ENCODE data around the gene PRUNE1.

Gene PRUNE1

GRCh38 chr1:150997126-150997872 is 10.9 kb upstream of the PRUNE1 start:
- Histone ChIP-seq H3K4me1 (ENCODE audit: control insufficient read depth in 2 of 2, insufficient read depth in 2 of 2, low read length in 2 of 2) (peaks cover 0 to 3% of the 10 kb centered on the region in 2 donors), H3K36me3 (ENCODE audit: control insufficient read depth in 2 of 2, insufficient read depth in 2 of 2, low read length in 2 of 2) (peaks cover 44 to 47% of the 10 kb centered on the region in 2 donors), H3K9me3 (ENCODE audit: control insufficient read depth in 2 of 2, low read length in 2 of 2) (no peaks in the 10 kb centered on the region), H3K27me3 (ENCODE audit: control insufficient read depth in 2 of 2, insufficient read depth in 2 of 2, low read length in 2 of 2) (no peaks in the 10 kb centered on the region), H3K4me3 (ENCODE audit: low read length in 2 of 2) (no peak overlapping the region), H3K9ac (ENCODE audit: low read depth in 1 of 2, low read length in 2 of 2) (no peak overlapping the region), H3K27ac (ENCODE audit: low read depth in 2 of 2, low read length in 2 of 2) (no peak overlapping the region)

GRCh38 chr1:150997949-150998348 is 10.3 kb upstream of the PRUNE1 start:
- Histone ChIP-seq H3K4me1 (ENCODE audit: control insufficient read depth in 2 of 2, insufficient read depth in 2 of 2, low read length in 2 of 2) (peaks cover 2 to 3% of the 10 kb centered on the region in 2 donors), H3K36me3 (ENCODE audit: control insufficient read depth in 2 of 2, insufficient read depth in 2 of 2, low read length in 2 of 2) (peaks cover 46 to 52% of the 10 kb centered on the region in 2 donors), H3K4me3 (ENCODE audit: low read length in 2 of 2) (no peak overlapping the region), H3K9ac (ENCODE audit: low read depth in 1 of 2, low read length in 2 of 2) (no peak overlapping the region), H3K9me3 (ENCODE audit: control insufficient read depth in 2 of 2, low read length in 2 of 2) (no peaks in the 10 kb centered on the region), H3K27me3 (ENCODE audit: control insufficient read depth in 2 of 2, insufficient read depth in 2 of 2, low read length in 2 of 2) (no peaks in the 10 kb centered on the region), H3K27ac (ENCODE audit: low read depth in 2 of 2, low read length in 2 of 2) (no peak overlapping the region)

GRCh38 chr1:150999051-150999674 is 9.1 kb upstream of the PRUNE1 start:
- H3K4me1 ChIP-seq (ENCODE audit: control insufficient read depth in 2 of 2, insufficient read depth in 2 of 2, low read length in 2 of 2), result peaks cover 9% of the 10 kb centered on the region in 2 donors
- H3K36me3 ChIP-seq (ENCODE audit: control insufficient read depth in 2 of 2, insufficient read depth in 2 of 2, low read length in 2 of 2), result peaks cover 46 to 52% of the 10 kb centered on the region in 2 donors
- H3K4me3 ChIP-seq (ENCODE audit: low read length in 2 of 2), result no peak overlapping the region
- H3K9ac ChIP-seq (ENCODE audit: low read depth in 1 of 2, low read length in 2 of 2), result no peak overlapping the region
- no peak overlapping the region for H3K27ac ChIP-seq (ENCODE audit: low read depth in 2 of 2, low read length in 2 of 2)
- H3K9me3 ChIP-seq (ENCODE audit: control insufficient read depth in 2 of 2, low read length in 2 of 2), result no peaks in the 10 kb centered on the region
- H3K27me3 ChIP-seq (ENCODE audit: control insufficient read depth in 2 of 2, insufficient read depth in 2 of 2, low read length in 2 of 2), result no peaks in the 10 kb centered on the region

DNA sequence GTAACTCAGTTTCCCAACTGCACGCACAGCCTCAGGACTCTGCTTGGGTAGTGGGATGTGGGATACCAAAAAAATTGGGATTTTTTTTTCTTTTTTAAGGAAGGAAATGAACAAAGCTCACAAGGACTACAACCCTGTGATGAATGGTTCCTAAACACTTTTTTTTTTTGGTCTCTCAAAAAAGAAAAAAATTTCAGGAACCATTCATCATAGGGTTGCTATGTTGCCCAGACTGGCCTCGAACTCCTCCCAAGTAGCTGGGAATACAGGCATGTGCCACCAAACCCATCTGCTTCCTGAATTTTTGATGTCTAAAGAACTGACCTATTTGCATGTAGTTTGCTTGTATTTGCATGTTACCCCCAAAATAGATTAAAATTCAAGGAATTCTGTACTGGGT is 8.3 kb upstream of the PRUNE1 start:
- Histone ChIP-seq H3K4me3 (ENCODE audit: low read length in 2 of 2) (no peak overlapping the region), H3K9ac (ENCODE audit: low read depth in 1 of 2, low read length in 2 of 2) (no peak overlapping the region), H3K36me3 (ENCODE audit: control insufficient read depth in 2 of 2, insufficient read depth in 2 of 2, low read length in 2 of 2) (peaks cover 46 to 52% of the 10 kb centered on the region in 2 donors), H3K9me3 (ENCODE audit: control insufficient read depth in 2 of 2, low read length in 2 of 2) (no peaks in the 10 kb centered on the region), H3K27me3 (ENCODE audit: control insufficient read depth in 2 of 2, insufficient read depth in 2 of 2, low read length in 2 of 2) (no peaks in the 10 kb centered on the region), H3K4me1 (ENCODE audit: control insufficient read depth in 2 of 2, insufficient read depth in 2 of 2, low read length in 2 of 2) (peaks cover 11 to 15% of the 10 kb centered on the region in 2 donors), H3K27ac (ENCODE audit: low read depth in 2 of 2, low read length in 2 of 2) (no peak overlapping the region)

DNA sequence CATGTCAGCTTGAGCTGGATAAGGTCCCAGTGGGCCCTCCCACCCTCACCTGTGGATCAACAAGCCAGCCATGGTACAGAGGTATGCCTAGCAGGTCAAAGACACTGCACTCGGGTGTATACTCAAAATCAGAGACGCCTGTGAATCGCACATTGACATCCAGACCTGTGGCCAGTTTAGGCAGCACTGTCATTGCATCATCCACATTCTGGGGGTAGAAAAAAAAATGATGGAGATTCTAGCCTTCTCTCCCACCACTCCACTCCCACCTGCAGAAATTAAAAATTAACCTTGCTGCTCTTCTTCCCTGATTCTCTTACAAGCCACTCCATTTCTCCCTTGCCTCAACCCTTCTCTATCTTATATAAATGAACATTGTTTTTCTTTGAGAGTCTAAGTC is 7.8 kb upstream of the PRUNE1 start:
- H3K4me1 ChIP-seq (ENCODE audit: control insufficient read depth in 2 of 2, insufficient read depth in 2 of 2, low read length in 2 of 2), result peaks cover 12 to 17% of the 10 kb centered on the region in 2 donors
- no peak overlapping the region for H3K9ac ChIP-seq (ENCODE audit: low read depth in 1 of 2, low read length in 2 of 2)
- no peaks in the 10 kb centered on the region for H3K9me3 ChIP-seq (ENCODE audit: control insufficient read depth in 2 of 2, low read length in 2 of 2)
- H3K36me3 ChIP-seq (ENCODE audit: control insufficient read depth in 2 of 2, insufficient read depth in 2 of 2, low read length in 2 of 2), result peaks cover 46 to 50% of the 10 kb centered on the region in 2 donors
- no peak overlapping the region for H3K4me3 ChIP-seq (ENCODE audit: low read length in 2 of 2)
- H3K27me3 ChIP-seq (ENCODE audit: control insufficient read depth in 2 of 2, insufficient read depth in 2 of 2, low read length in 2 of 2), result no peaks in the 10 kb centered on the region
- H3K27ac ChIP-seq (ENCODE audit: low read depth in 2 of 2, low read length in 2 of 2), result no peak overlapping the region

DNA sequence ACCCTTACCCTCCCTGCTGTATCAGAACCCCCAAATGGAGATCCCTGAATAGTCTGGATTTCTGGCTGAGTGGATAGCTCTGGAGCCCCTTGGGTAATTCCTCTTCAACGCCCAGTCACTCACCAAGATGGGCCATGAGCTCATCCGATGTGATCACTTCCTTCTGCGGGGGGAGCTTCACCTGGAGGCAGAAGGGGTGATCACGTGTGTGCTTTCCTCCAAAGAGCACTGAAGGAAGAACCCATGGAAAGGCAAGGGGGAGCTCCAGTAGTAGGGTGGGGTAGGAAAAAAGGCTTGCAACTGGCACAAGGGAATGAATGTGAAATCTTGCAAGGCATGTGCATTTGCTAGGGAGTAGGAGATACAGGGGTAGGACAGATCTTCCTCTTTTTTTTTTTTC is 6.6 kb upstream of the PRUNE1 start:
- H3K27me3 ChIP-seq (ENCODE audit: control insufficient read depth in 2 of 2, insufficient read depth in 2 of 2, low read length in 2 of 2), result no peaks in the 10 kb centered on the region
- no peak overlapping the region for H3K27ac ChIP-seq (ENCODE audit: low read depth in 2 of 2, low read length in 2 of 2)
- H3K4me3 ChIP-seq (ENCODE audit: low read length in 2 of 2), result no peak overlapping the region
- no peak overlapping the region for H3K9ac ChIP-seq (ENCODE audit: low read depth in 1 of 2, low read length in 2 of 2)
- H3K9me3 ChIP-seq (ENCODE audit: control insufficient read depth in 2 of 2, low read length in 2 of 2), result no peaks in the 10 kb centered on the region
- H3K36me3 ChIP-seq (ENCODE audit: control insufficient read depth in 2 of 2, insufficient read depth in 2 of 2, low read length in 2 of 2), result peaks cover 46 to 49% of the 10 kb centered on the region in 2 donors
- H3K4me1 ChIP-seq (ENCODE audit: control insufficient read depth in 2 of 2, insufficient read depth in 2 of 2, low read length in 2 of 2), result peaks cover 18 to 21% of the 10 kb centered on the region in 2 donors

GRCh38 chr1:151002051-151002450 is 6.2 kb upstream of the PRUNE1 start:
- peaks cover 22 to 24% of the 10 kb centered on the region in 2 donors for H3K4me1 ChIP-seq (ENCODE audit: control insufficient read depth in 2 of 2, insufficient read depth in 2 of 2, low read length in 2 of 2)
- H3K4me3 ChIP-seq (ENCODE audit: low read length in 2 of 2), result no peak overlapping the region
- H3K36me3 ChIP-seq (ENCODE audit: control insufficient read depth in 2 of 2, insufficient read depth in 2 of 2, low read length in 2 of 2), result peaks cover 42 to 44% of the 10 kb centered on the region in 2 donors
- no peaks in the 10 kb centered on the region for H3K27me3 ChIP-seq (ENCODE audit: control insufficient read depth in 2 of 2, insufficient read depth in 2 of 2, low read length in 2 of 2)
- H3K9ac ChIP-seq (ENCODE audit: low read depth in 1 of 2, low read length in 2 of 2), result no peak overlapping the region
- no peaks in the 10 kb centered on the region for H3K9me3 ChIP-seq (ENCODE audit: control insufficient read depth in 2 of 2, low read length in 2 of 2)
- no peak overlapping the region for H3K27ac ChIP-seq (ENCODE audit: low read depth in 2 of 2, low read length in 2 of 2)

DNA sequence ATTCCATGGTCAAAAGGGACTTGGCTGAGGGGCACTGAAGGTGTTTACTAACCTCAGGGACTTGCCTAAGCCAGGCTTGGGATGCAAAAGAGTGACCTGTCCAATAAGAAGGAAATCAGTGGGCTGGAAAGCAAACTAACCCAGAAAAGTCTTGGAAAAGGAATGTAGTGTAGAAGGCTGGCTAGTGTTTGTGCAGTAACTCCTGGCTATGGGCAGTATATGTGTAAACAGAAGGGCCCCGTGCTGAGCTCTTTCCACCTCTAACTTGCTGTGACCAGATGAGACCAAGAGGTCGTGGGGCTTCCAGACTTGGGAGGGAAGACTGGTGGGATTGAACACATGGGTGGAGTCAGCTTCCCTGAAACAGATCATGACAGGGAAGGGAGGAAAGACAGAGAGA is 5.6 kb upstream of the PRUNE1 start:
- peaks cover 23 to 28% of the 10 kb centered on the region in 2 donors for H3K4me1 ChIP-seq (ENCODE audit: control insufficient read depth in 2 of 2, insufficient read depth in 2 of 2, low read length in 2 of 2)
- peaks cover 37 to 39% of the 10 kb centered on the region in 2 donors for H3K36me3 ChIP-seq (ENCODE audit: control insufficient read depth in 2 of 2, insufficient read depth in 2 of 2, low read length in 2 of 2)
- no peak overlapping the region for H3K9ac ChIP-seq (ENCODE audit: low read depth in 1 of 2, low read length in 2 of 2)
- no peaks in the 10 kb centered on the region for H3K27me3 ChIP-seq (ENCODE audit: control insufficient read depth in 2 of 2, insufficient read depth in 2 of 2, low read length in 2 of 2)
- peak overlapping the region in 1 of 2 donors; percentile 45 for H3K4me3 ChIP-seq (ENCODE audit: low read length in 2 of 2)
- H3K27ac ChIP-seq (ENCODE audit: low read depth in 2 of 2, low read length in 2 of 2), result no peak overlapping the region
- H3K9me3 ChIP-seq (ENCODE audit: control insufficient read depth in 2 of 2, low read length in 2 of 2), result no peaks in the 10 kb centered on the region

- H3K27me3 ChIP-seq (ENCODE audit: control insufficient read depth in 2 of 2, insufficient read depth in 2 of 2, low read length in 2 of 2), result no peaks in the 10 kb centered on the region
- H3K4me1 ChIP-seq (ENCODE audit: control insufficient read depth in 2 of 2, insufficient read depth in 2 of 2, low read length in 2 of 2), result peaks cover 25 to 33% of the 10 kb centered on the region in 2 donors
- no peaks in the 10 kb centered on the region for H3K9me3 ChIP-seq (ENCODE audit: control insufficient read depth in 2 of 2, low read length in 2 of 2)
- H3K4me3 ChIP-seq (ENCODE audit: low read length in 2 of 2), result peak overlapping the region in 1 of 2 donors; percentile 45
- no peak overlapping the region for H3K9ac ChIP-seq (ENCODE audit: low read depth in 1 of 2, low read length in 2 of 2)
- no peak overlapping the region for H3K27ac ChIP-seq (ENCODE audit: low read depth in 2 of 2, low read length in 2 of 2)
- peaks cover 31 to 34% of the 10 kb centered on the region in 2 donors for H3K36me3 ChIP-seq (ENCODE audit: control insufficient read depth in 2 of 2, insufficient read depth in 2 of 2, low read length in 2 of 2)
Measured at GRCh38 chr1:151003180-151003579, 5.1 kb upstream of the PRUNE1 start.

DNA sequence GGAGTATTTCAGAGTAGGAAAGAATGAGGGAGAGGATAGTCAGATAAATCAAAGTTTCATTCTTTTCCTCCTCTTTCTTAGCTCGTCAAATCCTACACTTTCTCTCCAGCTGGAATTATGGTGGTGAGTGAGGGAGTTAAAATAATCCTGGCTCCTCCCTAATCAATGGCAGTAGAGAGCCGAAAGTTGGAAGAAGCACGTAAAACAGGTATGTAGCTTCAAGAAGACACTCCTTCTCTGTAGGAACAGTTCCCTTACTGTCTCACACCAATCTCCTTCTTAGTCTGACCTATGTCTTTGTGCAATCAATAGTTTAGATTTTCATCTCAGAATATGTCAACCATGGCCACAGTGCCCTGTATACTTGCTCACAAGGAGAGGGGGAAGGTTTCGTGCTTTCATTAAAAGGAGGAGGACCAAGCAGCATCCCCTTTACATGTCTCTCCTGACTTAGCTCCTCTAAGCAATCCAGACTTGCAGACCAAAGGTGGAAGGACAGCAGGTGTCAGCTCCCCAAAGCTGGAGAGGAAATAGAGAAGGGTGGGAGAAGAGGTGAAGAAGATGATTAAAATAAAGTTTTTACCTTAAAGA is 2.4 kb upstream of the PRUNE1 start:
- Histone ChIP-seq H3K9ac (ENCODE audit: low read depth in 1 of 2, low read length in 2 of 2) (peak overlapping the region; percentile 87 to 94), H3K9me3 (ENCODE audit: control insufficient read depth in 2 of 2, low read length in 2 of 2) (no peaks in the 10 kb centered on the region), H3K4me3 (ENCODE audit: low read length in 2 of 2) (peak overlapping the region; percentile 81 to 84), H3K27ac (ENCODE audit: low read depth in 2 of 2, low read length in 2 of 2) (peak overlapping the region; percentile 88 to 93), H3K4me1 (ENCODE audit: control insufficient read depth in 2 of 2, insufficient read depth in 2 of 2, low read length in 2 of 2) (peaks cover 34 to 40% of the 10 kb centered on the region in 2 donors), H3K27me3 (ENCODE audit: control insufficient read depth in 2 of 2, insufficient read depth in 2 of 2, low read length in 2 of 2) (no peaks in the 10 kb centered on the region), H3K36me3 (ENCODE audit: control insufficient read depth in 2 of 2, insufficient read depth in 2 of 2, low read length in 2 of 2) (peaks cover 16 to 18% of the 10 kb centered on the region in 2 donors)
